Endodermal cell (in vitro differentiated cells): ENCODE measurements around the gene DENND1A. TPM values are rescaled to one million over a fixed set of nuclear protein-coding genes. Genes with fewer than 3 reads are reported as not detected.
"Not testable (repeated sequence)": the region's sequence is repeated elsewhere in the genome, so short reads cannot be mapped to it uniquely, and the experiment has no call there.

Experiments
- DNase-seq: peaks from one replicate; pipeline ENCODE4 v3.0.0-alpha.2; 2017
- H3K27ac ChIP-seq: 2 replicates; pipeline ENCODE4 v1.5.1; 2013; ENCODE audit warnings: mild to moderate bottlenecking, low read depth, low read length, moderate library complexity
- H3K27me3 ChIP-seq: 2 replicates; pipeline ENCODE4 v1.6.1; 2013; ENCODE audit warnings: mild to moderate bottlenecking, low read length, moderate library complexity; ENCODE audit not compliant: insufficient read depth, control insufficient read depth, poor library complexity, severe bottlenecking
- H3K36me3 ChIP-seq: 2 replicates; pipeline ENCODE4 v1.7.0; 2013; ENCODE audit warnings: mild to moderate bottlenecking, low read length, moderate library complexity; ENCODE audit not compliant: control insufficient read depth, insufficient read depth
- H3K4me1 ChIP-seq: one replicate; pipeline ENCODE4 v1.7.0; 2013; ENCODE audit warnings: low read length; ENCODE audit not compliant: control insufficient read depth, insufficient read depth
- H3K4me3 ChIP-seq: 2 replicates; pipeline ENCODE4 v1.5.1; 2013; ENCODE audit warnings: mild to moderate bottlenecking, low read length, moderate library complexity
- H3K9ac ChIP-seq: 2 replicates; pipeline ENCODE4 v1.6.1; 2013; ENCODE audit warnings: mild to moderate bottlenecking, low read length, moderate library complexity; ENCODE audit not compliant: poor library complexity, severe bottlenecking; ENCODE audit errors: extremely low read depth
- H3K9me3 ChIP-seq: 2 replicates; pipeline ENCODE4 v1.6.1; 2013; ENCODE audit warnings: mild to moderate bottlenecking, low read length, moderate library complexity; ENCODE audit not compliant: control insufficient read depth
- H3K27ac Mint-ChIP-seq: 2 replicates; pipeline ENCODE4 v1.8.0; 2020; ENCODE audit warnings: mixed read lengths
- H3K27me3 Mint-ChIP-seq: 2 replicates; pipeline ENCODE4 v1.8.0; 2021; ENCODE audit warnings: mild to moderate bottlenecking, mixed read lengths; ENCODE audit not compliant: insufficient read depth
- H3K36me3 Mint-ChIP-seq: 2 replicates; pipeline ENCODE4 v1.8.0; 2020; ENCODE audit warnings: low read depth, mixed read lengths
- H3K4me1 Mint-ChIP-seq: 2 replicates; pipeline ENCODE4 v1.8.0; 2020; ENCODE audit warnings: mixed read lengths
- H3K4me3 Mint-ChIP-seq: 2 replicates; pipeline ENCODE4 v1.8.0; 2020; ENCODE audit warnings: mild to moderate bottlenecking, moderate library complexity, mixed read lengths
- H3K9me3 Mint-ChIP-seq: 2 replicates; pipeline ENCODE4 v1.8.0; 2020; ENCODE audit warnings: mild to moderate bottlenecking, mixed read lengths
- WGBS, 2 experiments: methylation state at CpG; one replicate each; pipeline versions ENCODE4 v1.1.5 to v1.1.7; 2013; ENCODE audit warnings: missing lambda C conversion rate in 2 of 2, mixed read lengths in 1 of 2; ENCODE audit not compliant: insufficient coverage in 1 of 2, insufficient read length in 1 of 2; 5-methylcytosine and 5-hydroxymethylcytosine counted together
- total RNA-seq, 2 donors: library from RNA; stranded (reverse); fragmentation: NEBNext Ultra II Directional in 1 of 2; extraction: Animal tissue kit (Norgen Biotek cat#: 25700) in 1 of 2; gene quantifications; 2 replicates in 1 of 2; 3 replicates in 1 of 2; pipeline ENCODE4 v1.2.1, GENCODE V29; 2021
- TF ChIP-seq, protein P1 (sequence below): fragments of 200-600 bp; sonication (generic); conservative IDR thresholded peaks from 2 replicates; pipeline ENCODE4 v1.5.0; 2021; ENCODE audit warnings: antibody characterized with exemption, mild to moderate bottlenecking

Gene DENND1A
- total RNA-seq, 2 donors from 2014 or later: 29.5 to 38.4 TPM

DNA sequence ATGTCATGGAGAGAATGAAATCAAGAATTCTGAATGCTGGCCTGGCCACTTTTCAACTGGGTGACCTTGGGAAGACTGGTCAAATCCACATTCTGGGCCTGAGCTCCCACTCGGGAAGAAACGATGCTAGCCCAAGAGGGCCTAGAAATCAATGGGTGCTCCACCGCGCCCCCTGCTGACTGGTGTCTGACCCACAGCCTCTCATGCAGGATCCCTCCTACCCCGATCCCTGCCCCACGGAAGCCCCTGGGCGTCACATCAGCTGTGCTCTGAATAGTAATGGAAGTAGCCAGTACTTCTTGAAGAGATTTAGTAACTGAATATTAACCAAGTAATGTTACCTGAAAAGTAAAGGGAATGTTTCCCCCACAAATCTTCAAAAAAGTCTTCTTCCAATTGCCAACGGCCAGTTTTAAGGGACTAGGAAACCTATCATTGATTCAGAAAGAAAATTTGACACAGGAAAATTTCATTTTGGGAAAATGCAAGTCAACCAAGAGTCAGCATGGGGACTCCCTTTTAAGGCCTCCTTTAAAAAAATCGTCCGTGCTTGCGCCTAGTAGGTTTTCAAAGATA lies 530.0 kb downstream of the DENND1A start:
- Mint-ChIP-seq H3K27ac (no peak overlapping the region), H3K4me3 (no peak overlapping the region), H3K4me1 (peaks cover 5% of the 10 kb centered on the region), H3K36me3 (peaks cover 4% of the 10 kb centered on the region), H3K27me3 (no peaks in the 10 kb centered on the region), H3K9me3 (no peaks in the 10 kb centered on the region)
- no peaks in the 10 kb centered on the region for H3K27me3 ChIP-seq
- no peaks in the 10 kb centered on the region for H3K4me1 ChIP-seq
- WGBS, 2 experiments: 77 to 99% methylated on average over 4 to 11 of the region's 11 CpGs
- H3K27ac ChIP-seq: no peak overlapping the region
- H3K9me3 ChIP-seq: no peaks in the 10 kb centered on the region
- peak; percentile 89 for DNase-seq
- H3K4me3 ChIP-seq: no peak overlapping the region
- TF ChIP-seq, protein P1, sequence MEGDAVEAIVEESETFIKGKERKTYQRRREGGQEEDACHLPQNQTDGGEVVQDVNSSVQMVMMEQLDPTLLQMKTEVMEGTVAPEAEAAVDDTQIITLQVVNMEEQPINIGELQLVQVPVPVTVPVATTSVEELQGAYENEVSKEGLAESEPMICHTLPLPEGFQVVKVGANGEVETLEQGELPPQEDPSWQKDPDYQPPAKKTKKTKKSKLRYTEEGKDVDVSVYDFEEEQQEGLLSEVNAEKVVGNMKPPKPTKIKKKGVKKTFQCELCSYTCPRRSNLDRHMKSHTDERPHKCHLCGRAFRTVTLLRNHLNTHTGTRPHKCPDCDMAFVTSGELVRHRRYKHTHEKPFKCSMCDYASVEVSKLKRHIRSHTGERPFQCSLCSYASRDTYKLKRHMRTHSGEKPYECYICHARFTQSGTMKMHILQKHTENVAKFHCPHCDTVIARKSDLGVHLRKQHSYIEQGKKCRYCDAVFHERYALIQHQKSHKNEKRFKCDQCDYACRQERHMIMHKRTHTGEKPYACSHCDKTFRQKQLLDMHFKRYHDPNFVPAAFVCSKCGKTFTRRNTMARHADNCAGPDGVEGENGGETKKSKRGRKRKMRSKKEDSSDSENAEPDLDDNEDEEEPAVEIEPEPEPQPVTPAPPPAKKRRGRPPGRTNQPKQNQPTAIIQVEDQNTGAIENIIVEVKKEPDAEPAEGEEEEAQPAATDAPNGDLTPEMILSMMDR: peak; percentile 84
- no peak overlapping the region for H3K9ac ChIP-seq
- H3K36me3 ChIP-seq: no peaks in the 10 kb centered on the region

DNA sequence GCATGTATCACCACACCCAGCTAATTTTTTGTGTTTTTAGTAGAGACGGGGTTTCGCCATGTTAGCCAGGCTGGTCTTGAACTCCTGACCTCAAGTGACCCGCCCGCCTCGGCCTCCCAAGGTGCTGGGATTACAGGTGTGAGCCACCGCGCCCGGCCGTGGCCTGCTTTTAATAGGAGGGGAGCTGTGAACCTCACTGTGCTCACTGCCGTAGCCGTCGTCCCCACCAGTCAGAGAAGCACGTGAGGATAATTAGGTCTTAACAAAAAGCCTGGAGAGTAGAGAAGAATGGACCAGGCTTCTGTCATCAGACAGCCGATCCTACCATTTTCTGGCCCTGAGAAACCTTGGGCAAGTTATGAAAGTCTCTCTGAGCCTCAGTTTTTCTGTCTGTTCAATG lies 531.0 kb downstream of the DENND1A start:
- not testable (repeated sequence) for H3K27me3 ChIP-seq, H3K36me3 Mint-ChIP-seq, H3K36me3 ChIP-seq, H3K4me3 ChIP-seq, H3K27ac Mint-ChIP-seq, H3K9me3 Mint-ChIP-seq, H3K9ac ChIP-seq, H3K9me3 ChIP-seq, H3K4me1 ChIP-seq, DNase-seq, H3K4me3 Mint-ChIP-seq, H3K27me3 Mint-ChIP-seq, H3K27ac ChIP-seq, H3K4me1 Mint-ChIP-seq
- 92 to 94% methylated on average over 11 to 14 of the region's 14 CpGs for WGBS, 2 experiments

DNA sequence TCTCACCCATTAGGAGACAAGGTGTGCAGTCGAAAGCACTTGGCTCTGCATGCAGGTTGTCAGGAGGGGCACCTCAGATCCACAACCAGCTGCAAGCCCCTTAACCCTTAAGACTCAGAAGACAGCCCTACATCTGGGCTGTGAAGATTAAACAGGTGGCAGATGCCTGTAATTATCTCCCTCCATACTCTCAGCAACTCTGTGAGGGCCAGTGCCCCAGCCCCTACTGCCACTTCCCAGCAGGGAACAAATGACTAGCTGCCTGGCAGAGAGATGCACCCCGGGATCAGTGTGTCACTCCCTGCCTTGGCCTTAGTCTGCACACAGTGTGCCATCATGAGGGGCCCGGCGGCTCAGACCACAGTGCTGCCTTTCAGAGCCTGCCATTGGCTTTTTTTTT lies 532.0 kb downstream of the DENND1A start:
- Histone ChIP-seq H3K27ac (no peak overlapping the region), H3K4me3 (no peak overlapping the region), H3K9ac (no peak overlapping the region), H3K27me3 (no peaks in the 10 kb centered on the region), H3K4me1 (no peaks in the 10 kb centered on the region), H3K9me3 (peaks cover 3% of the 10 kb centered on the region), H3K36me3 (no peaks in the 10 kb centered on the region)
- 90 to 100% methylated on average over 3 to 4 of the region's 4 CpGs for WGBS, 2 experiments
- peaks cover 1% of the 10 kb centered on the region for H3K9me3 Mint-ChIP-seq
- peaks cover 8% of the 10 kb centered on the region for H3K36me3 Mint-ChIP-seq
- TF ChIP-seq, protein P1: no peak
- H3K4me1 Mint-ChIP-seq: peaks cover under 1% of the 10 kb centered on the region
- H3K4me3 Mint-ChIP-seq: no peak overlapping the region
- H3K27me3 Mint-ChIP-seq: no peaks in the 10 kb centered on the region
- DNase-seq: no peak
- H3K27ac Mint-ChIP-seq: no peak overlapping the region
